GM23248 (cell line): ENCODE data around the gene MAPKAPK5.
"Not testable (repeated sequence)": the region's sequence is repeated elsewhere in the genome, so short reads cannot be mapped to it uniquely, and the experiment has no call there.

ENCODE experiments used
- EZH2 ChIP-seq: fragments of 200-600 bp; sonication (generic); IDR thresholded peaks from 2 replicates; pipeline ENCODE4 v1.6.1; 2018; ENCODE audit warnings: antibody characterized with exemption, mild to moderate bottlenecking; ENCODE audit not compliant: insufficient read depth, poor library complexity, severe bottlenecking
- EZH2phosphoT487 ChIP-seq: fragments of 200-600 bp; sonication (generic); IDR thresholded peaks from 2 replicates; pipeline ENCODE4 v1.6.1; 2018; ENCODE audit warnings: antibody characterized with exemption, moderate library complexity, mild to moderate bottlenecking, low read depth; ENCODE audit not compliant: insufficient read depth

DNA sequence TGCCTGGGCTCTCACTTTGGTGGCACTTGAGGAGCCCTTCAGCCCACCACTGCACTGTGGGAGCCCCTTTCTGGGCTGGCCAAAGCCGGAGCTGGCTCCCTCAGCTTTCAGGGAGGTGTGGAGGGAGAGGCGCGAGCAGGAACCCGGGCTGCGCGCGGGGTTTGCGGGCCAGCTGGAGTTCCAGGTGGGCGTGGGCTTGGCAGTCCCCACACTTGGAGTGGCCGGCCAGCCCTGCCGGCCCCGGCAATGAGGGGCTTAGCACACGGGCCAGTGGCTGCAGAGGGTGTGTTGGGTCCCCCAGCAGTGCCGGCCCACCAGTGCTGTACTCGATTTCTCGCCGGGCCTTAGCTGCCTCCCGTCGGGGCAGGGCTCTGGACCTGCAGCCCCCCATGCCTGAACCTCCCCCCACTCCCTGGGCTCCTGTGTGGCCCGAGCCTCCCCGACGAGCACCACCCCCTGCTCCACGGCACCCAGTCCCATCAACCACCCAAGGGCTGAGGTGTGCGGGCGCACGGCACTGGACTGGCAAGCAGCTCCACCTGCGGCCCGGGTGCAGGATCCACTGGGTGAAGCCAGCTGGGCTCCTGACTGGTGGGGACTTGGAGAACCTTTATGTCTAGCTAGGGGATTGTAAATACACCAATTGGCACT, 6.4 kb upstream of the MAPKAPK5 start:
- TF ChIP-seq EZH2, EZH2phosphoT487: not testable (repeated sequence)
